ENCODE measurements around the gene SNAP23.

Gene SNAP23

GRCh38 chr15:42502477-42502876 is 7.0 kb downstream of the SNAP23 start:
- Histone ChIP-seq H3K4me3 (ENCODE audit: low read length) (peak overlapping the region; percentile 50), H4K20me1 (ENCODE audit: control insufficient read depth, insufficient read depth, low read depth, low read length) (no peaks in the 10 kb centered on the region), H3K36me3 (ENCODE audit: control insufficient read depth, low read length) (peaks cover 21% of the 10 kb centered on the region), H3F3A (ENCODE audit: control insufficient read depth, insufficient read depth) (peaks cover 51% of the 10 kb centered on the region), H3K9me3 (ENCODE audit: control insufficient read depth, insufficient read depth, low read length) (no peaks in the 10 kb centered on the region), H3K27ac (ENCODE audit: low read depth, low read length) (peak overlapping the region; percentile 96), H3K4me2 (ENCODE audit: low read length) (peak overlapping the region; percentile 96), H3K79me2 (ENCODE audit: control insufficient read depth, low read length) (peaks cover 90% of the 10 kb centered on the region), H3K9me2 (replicated peaks; ENCODE audit: control insufficient read depth, low read length) (no peaks in the 10 kb centered on the region), H3K4me1 (ENCODE audit: control insufficient read depth, low read length) (peaks cover 93% of the 10 kb centered on the region), H3K27me3 (ENCODE audit: control insufficient read depth, low read length) (no peaks in the 10 kb centered on the region)
- TF ChIP-seq, protein P1, sequence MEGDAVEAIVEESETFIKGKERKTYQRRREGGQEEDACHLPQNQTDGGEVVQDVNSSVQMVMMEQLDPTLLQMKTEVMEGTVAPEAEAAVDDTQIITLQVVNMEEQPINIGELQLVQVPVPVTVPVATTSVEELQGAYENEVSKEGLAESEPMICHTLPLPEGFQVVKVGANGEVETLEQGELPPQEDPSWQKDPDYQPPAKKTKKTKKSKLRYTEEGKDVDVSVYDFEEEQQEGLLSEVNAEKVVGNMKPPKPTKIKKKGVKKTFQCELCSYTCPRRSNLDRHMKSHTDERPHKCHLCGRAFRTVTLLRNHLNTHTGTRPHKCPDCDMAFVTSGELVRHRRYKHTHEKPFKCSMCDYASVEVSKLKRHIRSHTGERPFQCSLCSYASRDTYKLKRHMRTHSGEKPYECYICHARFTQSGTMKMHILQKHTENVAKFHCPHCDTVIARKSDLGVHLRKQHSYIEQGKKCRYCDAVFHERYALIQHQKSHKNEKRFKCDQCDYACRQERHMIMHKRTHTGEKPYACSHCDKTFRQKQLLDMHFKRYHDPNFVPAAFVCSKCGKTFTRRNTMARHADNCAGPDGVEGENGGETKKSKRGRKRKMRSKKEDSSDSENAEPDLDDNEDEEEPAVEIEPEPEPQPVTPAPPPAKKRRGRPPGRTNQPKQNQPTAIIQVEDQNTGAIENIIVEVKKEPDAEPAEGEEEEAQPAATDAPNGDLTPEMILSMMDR (IDR thresholded peaks at IDR 0.05; ENCODE audit: low read depth, low read length, poor library complexity, severe bottlenecking), result no peak
- no peak for TF ChIP-seq EZH2phosphoT487 (IDR thresholded peaks at IDR 0.05; ENCODE audit: borderline replicate concordance, low read length)

- peak overlapping the region; percentile 33; the same call in 1 of the 2 replicates for H3K4me3 ChIP-seq (ENCODE audit: low read length)
- H3K27ac ChIP-seq (ENCODE audit: low read depth, low read length), result peak overlapping the region; percentile 96
- H4K20me1 ChIP-seq (ENCODE audit: control insufficient read depth, insufficient read depth, low read depth, low read length), result no peaks in the 10 kb centered on the region
- no peaks in the 10 kb centered on the region for H3K9me3 ChIP-seq (ENCODE audit: control insufficient read depth, insufficient read depth, low read length)
- H3K27me3 ChIP-seq (ENCODE audit: control insufficient read depth, low read length), result no peaks in the 10 kb centered on the region
- H3K79me2 ChIP-seq (ENCODE audit: control insufficient read depth, low read length), result peaks cover 90% of the 10 kb centered on the region
- H3K4me1 ChIP-seq (ENCODE audit: control insufficient read depth, low read length), result peaks cover 83% of the 10 kb centered on the region
- peaks cover 46% of the 10 kb centered on the region for H3F3A ChIP-seq (ENCODE audit: control insufficient read depth, insufficient read depth)
- H3K4me2 ChIP-seq (ENCODE audit: low read length), result peak overlapping the region; percentile 96
- TF ChIP-seq, protein P1 (IDR thresholded peaks at IDR 0.05; ENCODE audit: low read depth, low read length, poor library complexity, severe bottlenecking), result no peak
- TF ChIP-seq EZH2phosphoT487 (IDR thresholded peaks at IDR 0.05; ENCODE audit: borderline replicate concordance, low read length), result no peak
- no peaks in the 10 kb centered on the region for H3K9me2 ChIP-seq (replicated peaks; ENCODE audit: control insufficient read depth, low read length)
- H3K36me3 ChIP-seq (ENCODE audit: control insufficient read depth, low read length), result peaks cover 24% of the 10 kb centered on the region
These were observed 8.4 kb downstream of the SNAP23 start for GRCh38 chr15:42503825-42504224.

DNA sequence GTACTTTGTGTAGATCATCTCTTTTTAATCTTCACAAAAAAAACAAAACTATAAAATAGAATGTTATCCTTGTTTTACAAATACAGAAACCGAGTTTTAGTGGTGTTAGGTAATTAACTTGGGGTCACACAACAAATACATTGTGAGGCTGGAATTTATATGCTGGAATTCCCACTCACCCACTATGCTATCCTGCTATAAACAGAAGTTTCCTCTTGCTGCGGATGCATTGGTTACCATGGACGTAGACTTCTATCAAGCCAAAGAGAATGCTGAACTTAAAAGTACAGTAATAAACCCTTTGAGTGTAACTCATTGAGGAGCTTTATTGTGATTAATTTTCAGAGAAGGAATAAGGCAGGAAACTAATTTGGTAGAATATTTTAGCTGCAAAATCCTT is 9.2 kb downstream of the SNAP23 start:
- no peaks in the 10 kb centered on the region for H3K9me2 ChIP-seq (replicated peaks; ENCODE audit: control insufficient read depth, low read length)
- H3K9me3 ChIP-seq (ENCODE audit: control insufficient read depth, insufficient read depth, low read length), result no peaks in the 10 kb centered on the region
- peaks cover 38% of the 10 kb centered on the region for H3F3A ChIP-seq (ENCODE audit: control insufficient read depth, insufficient read depth)
- H3K4me2 ChIP-seq (ENCODE audit: low read length), result peak overlapping the region; percentile 96
- H3K4me3 ChIP-seq (ENCODE audit: low read length), result peak overlapping the region; percentile 71
- H4K20me1 ChIP-seq (ENCODE audit: control insufficient read depth, insufficient read depth, low read depth, low read length), result no peaks in the 10 kb centered on the region
- peaks cover 87% of the 10 kb centered on the region for H3K79me2 ChIP-seq (ENCODE audit: control insufficient read depth, low read length)
- H3K36me3 ChIP-seq (ENCODE audit: control insufficient read depth, low read length), result peaks cover 23% of the 10 kb centered on the region
- no peaks in the 10 kb centered on the region for H3K27me3 ChIP-seq (ENCODE audit: control insufficient read depth, low read length)
- TF ChIP-seq, protein P1 (IDR thresholded peaks at IDR 0.05; ENCODE audit: low read depth, low read length, poor library complexity, severe bottlenecking), result no peak
- no peak for TF ChIP-seq EZH2phosphoT487 (IDR thresholded peaks at IDR 0.05; ENCODE audit: borderline replicate concordance, low read length)
- peak overlapping the region; percentile 96 for H3K27ac ChIP-seq (ENCODE audit: low read depth, low read length)
- peaks cover 75% of the 10 kb centered on the region for H3K4me1 ChIP-seq (ENCODE audit: control insufficient read depth, low read length)
